HL-60 (cell line): ENCODE measurements around the gene CCDC82.

Experiments used
- GABPA ChIP-seq: IDR thresholded peaks from 2 replicates; pipeline ENCODE4 v1.6.1; 2012; ENCODE audit warnings: low read depth
- POLR2AphosphoS5 ChIP-seq: IDR thresholded peaks from 2 replicates; pipeline ENCODE4 v1.6.1; 2012; ENCODE audit warnings: low read depth
- SPI1 ChIP-seq: IDR thresholded peaks from 2 replicates; pipeline ENCODE4 v1.6.1; 2012; ENCODE audit warnings: low read depth, mild to moderate bottlenecking, borderline replicate concordance
- TF ChIP-seq, protein P1 (sequence below): IDR thresholded peaks from one replicate; pipeline ENCODE4 v1.5.1; 2011; ENCODE audit warnings: low read length, control low read depth, inconsistent platforms; ENCODE audit not compliant: insufficient read depth
- TF ChIP-seq, protein P2 (sequence below): IDR thresholded peaks from 2 replicates; pipeline ENCODE4 v1.6.1; 2012; ENCODE audit warnings: low read depth; ENCODE audit not compliant: insufficient replicate concordance

DNA sequence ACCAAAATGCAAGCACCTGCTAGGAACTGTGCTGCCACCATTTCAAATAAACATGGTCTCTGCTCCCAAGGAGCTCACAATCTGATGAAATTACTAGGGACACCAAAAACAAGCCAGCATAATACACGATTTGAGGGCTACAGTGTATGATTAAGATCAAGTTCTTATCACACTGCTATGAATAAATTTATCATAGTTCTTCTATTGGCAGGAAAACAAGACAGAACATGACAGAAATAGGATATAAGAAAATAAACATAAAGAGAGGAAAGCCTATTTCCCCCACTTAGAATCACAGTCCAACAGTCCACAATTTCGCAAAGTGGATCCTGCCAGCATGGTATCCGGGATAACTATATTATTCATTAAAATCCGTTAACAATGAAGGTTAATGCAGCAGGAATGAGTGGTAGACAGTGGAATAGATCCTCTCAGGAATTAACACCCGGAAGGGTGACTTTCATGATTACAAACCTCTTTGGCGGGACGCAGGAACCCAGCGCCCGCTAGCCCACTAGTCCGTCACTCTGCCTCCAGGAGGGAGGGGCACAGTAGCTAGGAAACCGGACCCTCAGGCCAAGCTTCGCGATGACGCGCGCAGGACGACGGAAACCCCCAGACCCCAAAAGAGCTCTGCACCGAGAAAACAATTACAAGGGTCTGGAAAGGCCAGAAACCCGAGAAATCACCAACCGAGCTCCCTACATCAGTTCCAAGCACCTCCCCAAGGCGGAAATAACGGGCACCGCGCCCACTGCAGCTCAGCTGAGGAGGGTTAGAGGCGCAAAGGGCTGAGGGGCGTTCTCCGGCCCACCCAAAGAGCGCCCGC is 607 bp downstream of the CCDC82 start:
- TF ChIP-seq, protein P1, sequence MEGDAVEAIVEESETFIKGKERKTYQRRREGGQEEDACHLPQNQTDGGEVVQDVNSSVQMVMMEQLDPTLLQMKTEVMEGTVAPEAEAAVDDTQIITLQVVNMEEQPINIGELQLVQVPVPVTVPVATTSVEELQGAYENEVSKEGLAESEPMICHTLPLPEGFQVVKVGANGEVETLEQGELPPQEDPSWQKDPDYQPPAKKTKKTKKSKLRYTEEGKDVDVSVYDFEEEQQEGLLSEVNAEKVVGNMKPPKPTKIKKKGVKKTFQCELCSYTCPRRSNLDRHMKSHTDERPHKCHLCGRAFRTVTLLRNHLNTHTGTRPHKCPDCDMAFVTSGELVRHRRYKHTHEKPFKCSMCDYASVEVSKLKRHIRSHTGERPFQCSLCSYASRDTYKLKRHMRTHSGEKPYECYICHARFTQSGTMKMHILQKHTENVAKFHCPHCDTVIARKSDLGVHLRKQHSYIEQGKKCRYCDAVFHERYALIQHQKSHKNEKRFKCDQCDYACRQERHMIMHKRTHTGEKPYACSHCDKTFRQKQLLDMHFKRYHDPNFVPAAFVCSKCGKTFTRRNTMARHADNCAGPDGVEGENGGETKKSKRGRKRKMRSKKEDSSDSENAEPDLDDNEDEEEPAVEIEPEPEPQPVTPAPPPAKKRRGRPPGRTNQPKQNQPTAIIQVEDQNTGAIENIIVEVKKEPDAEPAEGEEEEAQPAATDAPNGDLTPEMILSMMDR: no peak
- TF ChIP-seq POLR2AphosphoS5: no peak
- TF ChIP-seq, protein P2, sequence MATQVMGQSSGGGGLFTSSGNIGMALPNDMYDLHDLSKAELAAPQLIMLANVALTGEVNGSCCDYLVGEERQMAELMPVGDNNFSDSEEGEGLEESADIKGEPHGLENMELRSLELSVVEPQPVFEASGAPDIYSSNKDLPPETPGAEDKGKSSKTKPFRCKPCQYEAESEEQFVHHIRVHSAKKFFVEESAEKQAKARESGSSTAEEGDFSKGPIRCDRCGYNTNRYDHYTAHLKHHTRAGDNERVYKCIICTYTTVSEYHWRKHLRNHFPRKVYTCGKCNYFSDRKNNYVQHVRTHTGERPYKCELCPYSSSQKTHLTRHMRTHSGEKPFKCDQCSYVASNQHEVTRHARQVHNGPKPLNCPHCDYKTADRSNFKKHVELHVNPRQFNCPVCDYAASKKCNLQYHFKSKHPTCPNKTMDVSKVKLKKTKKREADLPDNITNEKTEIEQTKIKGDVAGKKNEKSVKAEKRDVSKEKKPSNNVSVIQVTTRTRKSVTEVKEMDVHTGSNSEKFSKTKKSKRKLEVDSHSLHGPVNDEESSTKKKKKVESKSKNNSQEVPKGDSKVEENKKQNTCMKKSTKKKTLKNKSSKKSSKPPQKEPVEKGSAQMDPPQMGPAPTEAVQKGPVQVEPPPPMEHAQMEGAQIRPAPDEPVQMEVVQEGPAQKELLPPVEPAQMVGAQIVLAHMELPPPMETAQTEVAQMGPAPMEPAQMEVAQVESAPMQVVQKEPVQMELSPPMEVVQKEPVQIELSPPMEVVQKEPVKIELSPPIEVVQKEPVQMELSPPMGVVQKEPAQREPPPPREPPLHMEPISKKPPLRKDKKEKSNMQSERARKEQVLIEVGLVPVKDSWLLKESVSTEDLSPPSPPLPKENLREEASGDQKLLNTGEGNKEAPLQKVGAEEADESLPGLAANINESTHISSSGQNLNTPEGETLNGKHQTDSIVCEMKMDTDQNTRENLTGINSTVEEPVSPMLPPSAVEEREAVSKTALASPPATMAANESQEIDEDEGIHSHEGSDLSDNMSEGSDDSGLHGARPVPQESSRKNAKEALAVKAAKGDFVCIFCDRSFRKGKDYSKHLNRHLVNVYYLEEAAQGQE: no peak
- no peak for TF ChIP-seq SPI1
- no peak for TF ChIP-seq GABPA
